AG09319 (cell line): ENCODE results near the gene NPHP4.

Source experiments
- DNase-seq: peaks from one replicate; pipeline ENCODE4 v3.0.0-alpha.2; 2010; ENCODE audit warnings: low read depth; ENCODE audit errors: extremely low read depth
- TF ChIP-seq, protein P1 (sequence below): IDR thresholded peaks from 2 replicates; pipeline ENCODE4 v1.5.1; 2011; ENCODE audit warnings: low read depth, mild to moderate bottlenecking, inconsistent platforms, low read length, moderate library complexity

Gene NPHP4

DNA sequence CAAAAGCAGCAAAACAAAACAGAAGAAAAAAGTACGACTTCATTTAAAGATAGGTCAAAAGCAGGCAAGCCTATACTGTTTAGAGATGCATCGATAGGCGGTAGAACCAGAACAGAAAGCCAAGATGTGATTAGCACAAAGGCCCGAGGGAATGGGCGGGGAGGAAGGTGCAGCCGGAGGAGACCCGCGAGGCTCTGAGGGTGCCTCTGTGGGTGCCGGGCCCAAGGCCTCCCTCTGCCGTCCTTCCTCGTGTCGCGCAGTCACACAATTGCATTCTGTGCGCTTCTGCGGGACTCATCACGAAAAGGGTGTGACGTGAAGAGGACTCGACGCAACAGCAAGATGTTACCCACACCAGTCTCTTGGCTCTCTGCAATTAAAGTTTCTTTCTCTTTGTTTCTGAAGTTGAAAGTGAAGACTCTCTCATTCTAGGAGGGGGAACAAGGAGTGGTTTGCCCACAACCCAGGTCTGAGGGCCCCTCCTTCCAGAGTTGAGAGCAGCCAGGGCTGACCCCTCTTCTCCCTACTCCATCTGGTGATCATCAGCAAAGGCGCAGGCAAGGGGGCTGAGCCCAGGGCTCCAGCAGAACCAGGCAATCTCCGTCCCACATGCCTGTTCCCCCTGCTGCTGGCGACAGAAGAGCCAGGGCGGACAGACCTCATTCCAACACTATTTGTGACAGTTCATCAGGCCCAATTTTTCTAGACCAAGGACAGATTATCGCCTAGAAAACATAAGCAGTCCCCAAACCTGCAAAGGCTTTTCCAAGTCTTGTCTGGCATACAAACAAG is 41.0 kb downstream of the NPHP4 start:
- no peak for DNase-seq
- TF ChIP-seq, protein P1, sequence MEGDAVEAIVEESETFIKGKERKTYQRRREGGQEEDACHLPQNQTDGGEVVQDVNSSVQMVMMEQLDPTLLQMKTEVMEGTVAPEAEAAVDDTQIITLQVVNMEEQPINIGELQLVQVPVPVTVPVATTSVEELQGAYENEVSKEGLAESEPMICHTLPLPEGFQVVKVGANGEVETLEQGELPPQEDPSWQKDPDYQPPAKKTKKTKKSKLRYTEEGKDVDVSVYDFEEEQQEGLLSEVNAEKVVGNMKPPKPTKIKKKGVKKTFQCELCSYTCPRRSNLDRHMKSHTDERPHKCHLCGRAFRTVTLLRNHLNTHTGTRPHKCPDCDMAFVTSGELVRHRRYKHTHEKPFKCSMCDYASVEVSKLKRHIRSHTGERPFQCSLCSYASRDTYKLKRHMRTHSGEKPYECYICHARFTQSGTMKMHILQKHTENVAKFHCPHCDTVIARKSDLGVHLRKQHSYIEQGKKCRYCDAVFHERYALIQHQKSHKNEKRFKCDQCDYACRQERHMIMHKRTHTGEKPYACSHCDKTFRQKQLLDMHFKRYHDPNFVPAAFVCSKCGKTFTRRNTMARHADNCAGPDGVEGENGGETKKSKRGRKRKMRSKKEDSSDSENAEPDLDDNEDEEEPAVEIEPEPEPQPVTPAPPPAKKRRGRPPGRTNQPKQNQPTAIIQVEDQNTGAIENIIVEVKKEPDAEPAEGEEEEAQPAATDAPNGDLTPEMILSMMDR = no peak

DNA sequence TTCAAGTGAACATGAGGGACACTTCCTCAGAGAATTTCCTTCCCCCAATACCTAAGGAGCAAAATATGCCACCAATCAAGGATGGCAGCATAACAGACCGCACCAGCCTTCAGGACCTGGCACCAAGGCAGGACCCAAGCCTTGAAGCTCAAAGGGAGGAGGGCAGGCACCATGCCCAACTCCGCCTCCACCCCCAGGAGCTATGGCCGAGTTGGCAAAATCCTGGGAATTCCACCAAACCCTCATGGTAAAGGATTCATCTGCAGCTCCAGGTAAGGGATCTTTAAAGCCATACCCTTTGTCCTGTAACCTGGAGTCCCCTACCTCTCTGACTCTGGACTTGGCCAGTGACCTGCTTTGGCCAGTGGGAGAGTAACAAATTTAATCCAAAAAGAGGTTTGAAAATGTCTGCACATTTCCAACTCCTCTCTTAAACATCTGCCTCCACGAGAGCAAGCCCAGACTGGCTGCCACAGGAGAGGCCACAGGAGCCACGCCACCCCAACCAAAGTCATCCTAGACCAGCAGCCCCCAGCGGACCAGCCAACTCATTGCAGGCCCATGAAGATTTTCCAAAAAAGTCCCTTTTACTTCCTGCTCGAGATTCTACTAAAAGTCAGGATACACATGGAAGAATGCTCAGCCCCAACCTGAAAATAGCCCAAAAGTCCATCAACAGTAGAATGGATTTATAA is 41.9 kb downstream of the NPHP4 start:
- no peak for DNase-seq
- TF ChIP-seq, protein P1 = no peak

DNA sequence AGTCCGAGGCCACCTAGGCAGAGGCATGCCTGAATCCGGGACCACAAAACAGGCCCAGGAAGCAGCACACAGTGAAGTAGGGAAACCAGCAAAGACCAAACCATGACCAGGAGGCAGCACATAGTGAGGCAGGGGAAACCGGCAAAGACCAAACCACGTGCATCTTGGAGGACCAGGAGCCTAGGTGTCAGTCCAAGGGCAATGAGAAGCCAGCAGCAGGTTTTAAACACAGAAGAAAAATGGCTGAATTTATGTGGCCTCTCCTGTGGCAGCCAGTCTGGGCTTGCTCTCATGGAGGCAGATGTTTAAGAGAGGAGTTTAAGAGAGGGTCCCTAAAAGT is 42.5 kb downstream of the NPHP4 start:
- DNase-seq = no peak
- TF ChIP-seq, protein P1 = no peak

DNA sequence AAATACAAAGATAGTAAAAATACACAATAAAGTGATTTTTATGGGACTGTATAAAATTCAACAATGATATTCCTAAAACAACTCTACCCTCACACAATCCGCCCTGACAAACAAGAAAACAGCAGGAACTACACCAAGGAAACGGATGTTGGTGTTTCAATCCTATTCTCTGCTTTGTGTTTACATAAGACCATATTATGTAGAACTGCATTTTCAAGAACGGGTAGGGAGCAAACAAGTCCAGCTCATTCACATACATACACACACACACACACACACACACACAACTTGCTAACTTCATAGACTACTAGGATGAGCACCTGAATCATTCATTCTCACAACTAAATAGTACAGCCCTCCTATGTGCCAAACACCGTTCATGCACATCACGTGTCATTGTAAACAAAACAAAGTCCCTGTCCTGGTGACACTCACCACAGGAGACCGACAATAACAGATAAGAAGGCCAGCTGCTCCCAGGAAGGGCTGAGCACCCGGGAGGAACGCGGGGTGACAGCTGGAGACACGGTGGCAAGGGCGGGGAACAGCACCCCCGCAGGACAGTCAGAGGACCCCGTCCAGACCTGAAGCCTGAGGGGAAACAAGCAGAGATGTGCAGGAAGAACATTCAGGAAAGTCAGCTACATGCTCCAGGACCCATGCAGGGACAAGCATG is 43.0 kb downstream of the NPHP4 start:
- DNase-seq = no peak
- TF ChIP-seq, protein P1 = no peak; the same call in 1 of the 2 replicates

DNA sequence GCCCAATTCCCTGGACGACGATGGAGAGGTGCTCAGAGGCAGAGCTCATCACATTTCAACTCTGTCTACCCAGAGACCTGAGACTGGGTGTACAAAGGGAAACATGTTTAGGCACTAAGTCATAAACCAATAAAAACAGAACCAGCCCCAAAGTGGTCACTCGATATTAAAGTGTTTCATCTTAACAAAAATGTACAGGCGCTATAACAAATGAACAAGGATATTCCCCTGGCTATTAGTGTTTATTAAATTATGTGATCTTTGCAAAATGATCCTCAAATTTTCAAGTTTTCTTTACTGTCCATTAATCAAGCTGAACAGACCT is 43.6 kb downstream of the NPHP4 start:
- DNase-seq = no peak
- TF ChIP-seq, protein P1 = no peak

DNA sequence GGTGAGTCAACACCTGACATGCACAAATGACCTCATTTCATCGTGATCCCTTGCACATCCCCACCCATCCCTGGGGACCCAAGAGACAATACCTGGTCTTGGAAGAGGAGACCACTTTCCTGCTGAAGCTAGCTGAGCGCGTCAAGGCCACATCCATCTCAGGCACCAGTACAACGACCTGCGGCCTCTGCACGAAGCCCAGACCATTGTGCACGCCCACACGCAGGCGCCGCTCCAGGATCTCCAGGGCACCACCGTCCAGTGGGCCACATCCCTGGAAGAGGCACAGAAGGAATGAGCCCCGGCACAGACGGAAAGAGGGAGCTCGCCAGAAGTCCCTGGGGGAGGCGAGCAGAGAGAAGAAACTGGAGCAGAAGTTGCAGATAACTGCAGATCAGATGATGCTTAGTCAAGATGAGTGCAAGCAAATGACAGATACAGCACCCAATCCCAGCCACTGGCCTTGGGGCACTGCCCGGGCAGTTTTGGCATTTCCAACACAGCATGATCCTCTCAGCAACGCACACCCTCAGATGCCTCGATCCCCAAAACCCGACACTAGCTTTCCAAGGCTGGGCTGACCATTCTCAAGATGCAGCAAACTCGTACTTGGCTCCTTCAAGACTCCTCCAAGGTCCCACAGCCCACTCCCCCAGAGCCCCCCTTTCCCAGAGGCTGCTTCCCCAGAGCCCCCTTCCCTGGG is 44.1 kb downstream of the NPHP4 start:
- no peak for DNase-seq
- TF ChIP-seq, protein P1 = no peak
